Fibroblast of skin of left biceps (primary cell): ENCODE data around the gene SYTL2.

Experiments
- DNase-seq, 2 experiments: peaks; one replicate each; pipeline ENCODE4 v3.0.0-alpha.2; 2013; ENCODE audit warnings: low read depth in 2 of 2

SYTL2 gene

GRCh38 chr11:85826116-85826855 lies 15.3 kb upstream of the SYTL2 start:
- peak in 1 of 2 experiments; percentile 20 for DNase-seq

GRCh38 chr11:85825616-85826015 lies 14.7 kb upstream of the SYTL2 start:
- DNase-seq = no peak

GRCh38 chr11:85823816-85824215 lies 12.9 kb upstream of the SYTL2 start:
- DNase-seq = no peak

- DNase-seq = no peak
Measured at GRCh38 chr11:85822814-85823213, 11.9 kb upstream of the SYTL2 start.

- DNase-seq = no peak
Measured at GRCh38 chr11:85821636-85822035, 10.7 kb upstream of the SYTL2 start.

- peak in 1 of 2 experiments; percentile 10 for DNase-seq
Measured at GRCh38 chr11:85819441-85819840, 8.5 kb upstream of the SYTL2 start.

GRCh38 chr11:85815186-85815931 lies 4.4 kb upstream of the SYTL2 start:
- peak; percentile 84 to 88 for DNase-seq

- DNase-seq = no peak
Measured at GRCh38 chr11:85813721-85814120, 2.8 kb upstream of the SYTL2 start.

- DNase-seq = no peak
Measured at GRCh38 chr11:85811624-85812023, 683 bp upstream of the SYTL2 start.

- DNase-seq = no peak
Measured at GRCh38 chr11:85810521-85810870, 445 bp downstream of the SYTL2 start.

GRCh38 chr11:85809863-85810262 lies 1.1 kb downstream of the SYTL2 start:
- DNase-seq = no peak

- no peak for DNase-seq
Measured at GRCh38 chr11:85809191-85809590, 1.8 kb downstream of the SYTL2 start.

- DNase-seq = no peak
Measured at GRCh38 chr11:85806876-85807275, 4.1 kb downstream of the SYTL2 start.

GRCh38 chr11:85806016-85806415 lies 4.9 kb downstream of the SYTL2 start:
- no peak for DNase-seq

GRCh38 chr11:85805387-85805786 lies 5.6 kb downstream of the SYTL2 start:
- no peak for DNase-seq

GRCh38 chr11:85803920-85804319 lies 7.0 kb downstream of the SYTL2 start:
- DNase-seq = no peak

GRCh38 chr11:85803303-85803702 lies 7.6 kb downstream of the SYTL2 start:
- DNase-seq = no peak

- DNase-seq = no peak
Measured at GRCh38 chr11:85801527-85801926, 9.4 kb downstream of the SYTL2 start.

GRCh38 chr11:85800595-85801342 lies 10.2 kb downstream of the SYTL2 start:
- DNase-seq = no peak

- DNase-seq = no peak
Measured at GRCh38 chr11:85799142-85799541, 11.8 kb downstream of the SYTL2 start.

- no peak for DNase-seq
Measured at GRCh38 chr11:85798361-85798760, 12.6 kb downstream of the SYTL2 start.

GRCh38 chr11:85795712-85796487 lies 15.0 kb downstream of the SYTL2 start:
- no peak for DNase-seq
